Measurements from ENCODE around the gene KCTD3. TPM values are rescaled to one million over a fixed set of nuclear protein-coding genes. Genes with fewer than 3 reads are reported as not detected.

KCTD3 gene
- total and polyA plus RNA-seq, 2 of the 13 experiments (the other 11 are each of a cell fraction or from before 2014, with no cell fraction given): 49.8 to 68.1 TPM

DNA sequence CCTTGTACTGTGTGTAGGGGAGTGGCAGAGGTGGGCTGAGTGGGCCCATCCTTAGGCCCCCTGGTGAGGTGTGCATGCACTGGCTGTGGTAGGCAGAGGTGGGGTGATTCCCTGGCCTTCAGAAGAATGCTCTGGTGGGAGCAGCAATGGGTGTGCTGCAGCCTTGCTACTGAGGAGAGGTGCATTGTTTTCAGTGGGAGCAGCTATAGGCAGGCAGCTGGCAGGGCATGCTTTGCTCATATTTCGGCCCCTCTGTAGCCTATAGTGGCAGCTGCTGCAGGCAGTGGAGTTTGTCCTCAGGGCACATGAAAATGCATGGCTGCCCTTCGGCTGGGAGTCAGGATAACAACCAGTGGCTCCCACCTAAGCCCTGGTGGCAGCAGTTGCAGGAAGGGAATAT is 10.1 kb upstream of the KCTD3 start (continued):
- TF ChIP-seq POLR2G (IDR thresholded peaks at IDR 0.05; ENCODE audit: low read depth, low read length) (0 out of 2 replicates have a peak, but pooled peaks have one; percentile 37), GTF3A (CRISPR knock-in tag; conservative IDR thresholded peaks at IDR 0.05) (no peak), KDM5B (CRISPR knock-in tag; IDR thresholded peaks at IDR 0.05; ENCODE audit: borderline replicate concordance) (peak; percentile 18; the same call in 1 of the 2 replicates), ZNF292 (CRISPR knock-in tag; IDR thresholded peaks at IDR 0.05; ENCODE audit: borderline replicate concordance, low read depth) (0 out of 2 replicates have a peak, but pooled peaks have one; percentile 44), SAFB2 (CRISPR knock-in tag; IDR thresholded peaks at IDR 0.05; ENCODE audit: borderline replicate concordance, low read depth) (0 out of 2 replicates have a peak, but pooled peaks have one; percentile 34), ZKSCAN8 (CRISPR knock-in tag; IDR thresholded peaks at IDR 0.05; ENCODE audit: borderline replicate concordance) (no peak), DR1 (CRISPR knock-in tag; IDR thresholded peaks at IDR 0.05) (no peak), EEA1 (CRISPR knock-in tag; IDR thresholded peaks at IDR 0.05; ENCODE audit: borderline replicate concordance) (no peak), ZNF572 (CRISPR knock-in tag; IDR thresholded peaks at IDR 0.05) (0 out of 2 replicates have a peak, but pooled peaks have one; percentile 29)
- TF ChIP-seq, protein P1, sequence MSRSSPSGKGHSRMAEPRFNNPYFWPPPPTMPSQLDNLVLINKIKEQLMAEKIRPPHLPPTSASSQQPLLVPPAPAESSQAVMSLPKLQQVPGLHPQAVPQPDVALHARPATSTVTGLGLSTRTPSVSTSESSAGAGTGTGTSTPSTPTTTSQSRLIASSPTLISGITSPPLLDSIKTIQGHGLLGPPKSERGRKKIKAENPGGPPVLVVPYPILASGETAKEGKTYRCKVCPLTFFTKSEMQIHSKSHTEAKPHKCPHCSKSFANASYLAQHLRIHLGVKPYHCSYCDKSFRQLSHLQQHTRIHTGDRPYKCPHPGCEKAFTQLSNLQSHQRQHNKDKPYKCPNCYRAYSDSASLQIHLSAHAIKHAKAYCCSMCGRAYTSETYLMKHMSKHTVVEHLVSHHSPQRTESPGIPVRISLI (CRISPR knock-in tag; IDR thresholded peaks at IDR 0.05; ENCODE audit: borderline replicate concordance): 0 out of 2 replicates have a peak, but pooled peaks have one; percentile 12

DNA sequence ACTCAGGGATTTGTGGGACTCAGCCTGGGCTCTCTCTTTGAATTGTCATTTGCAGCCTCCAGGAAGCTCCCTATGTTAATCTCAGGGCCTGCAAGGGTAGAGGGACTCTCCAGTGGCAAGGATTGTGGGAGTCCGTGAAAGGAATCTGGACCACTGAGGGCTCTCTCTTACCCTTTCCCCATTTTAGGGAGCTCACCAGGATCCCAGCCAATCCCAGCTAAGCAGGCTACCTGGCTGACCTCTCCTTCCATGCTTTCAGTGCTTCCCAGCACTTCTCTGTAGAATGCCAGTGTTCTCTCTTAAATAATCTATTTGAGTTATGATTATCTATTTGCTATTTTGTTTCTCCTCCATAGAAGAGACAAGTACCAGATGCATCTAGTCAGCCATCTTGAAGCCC is 9.6 kb upstream of the KCTD3 start:
- no peaks in the 10 kb centered on the region for H3K79me2 ChIP-seq (ENCODE audit: insufficient read depth, low read length)
- H3K4me2 ChIP-seq (ENCODE audit: low read depth, low read length): peak overlapping the region; percentile 75
- no peak for DNase-seq (ENCODE audit: low spot score)
- no TSS peak for BruUV-seq (replicated peaks)
- peak overlapping the region; percentile 80 for H2AFZ ChIP-seq (ENCODE audit: low read length)
- FAIRE-seq: no peak
- TF ChIP-seq, protein P2, sequence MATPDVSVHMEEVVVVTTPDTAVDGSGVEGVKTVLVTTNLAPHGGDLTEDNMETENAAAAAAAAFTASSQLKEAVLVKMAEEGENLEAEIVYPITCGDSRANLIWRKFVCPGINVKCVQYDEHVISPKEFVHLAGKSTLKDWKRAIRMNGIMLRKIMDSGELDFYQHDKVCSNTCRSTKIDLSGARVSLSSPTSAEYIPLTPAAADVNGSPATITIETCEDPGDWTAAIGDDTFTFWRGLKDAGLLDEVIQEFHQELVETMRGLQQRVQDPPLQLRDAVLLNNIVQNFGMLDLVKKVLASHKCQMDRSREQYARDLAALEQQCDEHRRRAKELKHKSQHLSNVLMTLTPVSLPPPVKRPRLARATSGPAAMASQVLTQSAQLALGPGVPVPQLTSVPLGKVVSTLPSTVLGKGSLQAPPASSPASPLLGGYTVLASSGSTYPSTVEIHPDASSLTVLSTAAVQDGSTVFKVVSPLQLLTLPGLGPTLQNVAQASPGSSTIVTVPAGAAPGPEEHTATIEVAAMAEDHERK (CRISPR knock-in tag; IDR thresholded peaks at IDR 0.05; ENCODE audit: low read depth): no peak
- TF ChIP-seq XRCC5 (optimal IDR thresholded peaks at IDR 0.05; ENCODE audit: low read length): no peak
- no peak for TF ChIP-seq FOXK1 (CRISPR knock-in tag; IDR thresholded peaks at IDR 0.05; ENCODE audit: borderline replicate concordance, low read depth)
- 0 out of 2 replicates have a peak, but pooled peaks have one; percentile 0 for TF ChIP-seq SALL1 (CRISPR knock-in tag; IDR thresholded peaks at IDR 0.05)
- H3K9ac ChIP-seq (ENCODE audit: insufficient read depth, low read depth, low read length): peak overlapping the region; percentile 51
- H3K36me3 ChIP-seq (replicated peaks in 1 of 2; ENCODE audit: control insufficient read depth in 1 of 2, insufficient read depth in 2 of 2, low read length in 2 of 2): no peaks in the 10 kb centered on the region
- in situ Hi-C loops (cut with HindIII; ENCODE audit: extremely low pct_ligation_motif_present, low pct_unique_long_range_greater_than_20kb): no loop called here
- H3K27ac ChIP-seq (ENCODE audit: extremely low read length, insufficient read depth, low read length): peak overlapping the region; percentile 64
- peaks cover 10% of the 10 kb centered on the region for H3K9me3 ChIP-seq (ENCODE audit: low read length)
- WGBS (ENCODE audit: low lambda C conversion rate): no CpG with 5 or more reads among the region's 1 CpG
- POLR2A ChIA-PET: interaction anchor here (0.7 to 2.2 kb wide), 2 partner anchors 10 to 47 kb away, joined by 3 to 39 read pairs; partner anchors contain the start of gene KCTD3
- intact Hi-C loops (cut with micrococcal nuclease; ENCODE audit: unreplicated experiment): no loop called here
- no peaks in the 10 kb centered on the region; a peak in 1 of 5 replicates for H3K27me3 ChIP-seq (ENCODE audit: control insufficient read depth in 1 of 2, insufficient read depth in 2 of 2, low read length in 2 of 2)
- no peaks in the 10 kb centered on the region for H4K20me1 ChIP-seq (ENCODE audit: insufficient read depth, low read length)
- H3K4me3 ChIP-seq (replicated peaks in 1 of 3; ENCODE audit: insufficient read depth in 1 of 3, low read depth in 2 of 3, low read length in 3 of 3): peak overlapping the region in 2 of 3 experiments; percentile 0 to 42; a peak in 4 of 6 replicates
- CTCF ChIA-PET (ENCODE audit: low intra/inter-chr PET ratio, low total read pairs): no interaction called here
- H3K4me1 ChIP-seq (ENCODE audit: insufficient read depth, low read length): peaks cover 30% of the 10 kb centered on the region
- ATAC-seq: peak; percentile 79

Measured in HepG2 (cell line).